NOMO-1 treated with dmso at 0.1 percent for 144 hours (cell line): ENCODE measurements around the gene TMEM165.

Source experiments
- DNase-seq: peaks from one replicate; lab custom pipeline; 2025; ENCODE audit not compliant: unreplicated experiment; lab: John Stamatoyannopoulos, UW

The TMEM165 gene

DNA sequence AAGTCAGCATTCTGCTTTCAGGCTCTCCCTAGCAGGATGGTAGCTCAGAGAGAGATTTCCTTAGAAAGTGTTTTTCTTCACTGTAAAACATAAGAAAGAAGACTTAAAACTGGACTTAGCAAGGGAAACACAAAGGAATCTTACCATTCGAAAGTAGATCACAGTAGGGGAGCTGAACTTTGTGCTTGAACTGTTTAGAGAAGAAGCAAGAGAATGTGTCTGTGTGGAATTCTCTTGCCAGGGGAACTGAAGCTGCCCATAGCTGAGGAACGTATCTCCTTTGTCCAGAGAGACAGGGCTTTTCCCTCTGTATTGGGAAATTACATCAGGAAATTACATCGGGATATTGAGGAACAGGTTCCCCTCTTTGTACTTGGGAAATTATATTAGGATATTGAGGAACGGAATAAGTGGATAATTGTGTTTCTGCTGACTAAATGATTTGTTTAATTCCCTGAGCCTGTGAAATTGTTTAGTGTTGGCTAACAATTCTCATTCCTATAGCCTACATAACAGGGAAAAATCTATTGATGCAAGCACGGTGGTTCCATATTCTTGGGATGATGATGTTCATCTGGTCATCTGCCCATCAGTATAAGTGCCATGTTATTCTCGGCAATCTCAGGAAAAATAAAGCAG, 28.6 kb upstream of the TMEM165 start:
- DNase-seq = no peak

DNA sequence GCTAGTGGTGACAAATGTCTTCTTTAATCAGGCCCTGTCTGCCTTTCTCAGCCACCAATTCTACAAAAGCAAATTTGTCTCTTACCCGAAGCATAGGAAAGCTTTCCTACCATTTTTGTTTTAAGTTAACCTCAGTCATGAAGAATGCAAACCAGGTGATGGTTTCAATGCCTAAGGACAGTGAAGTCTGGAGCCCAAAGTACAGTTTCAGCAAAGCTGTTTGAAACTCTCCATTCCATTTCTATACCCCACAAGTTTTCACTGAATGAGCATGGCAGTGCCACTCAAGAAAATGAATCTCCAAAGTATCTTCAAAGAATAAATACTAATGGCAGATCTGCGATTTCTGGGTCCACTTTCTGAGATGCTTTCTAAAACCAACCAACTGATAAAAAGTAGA, 25.8 kb upstream of the TMEM165 start:
- no peak for DNase-seq

DNA sequence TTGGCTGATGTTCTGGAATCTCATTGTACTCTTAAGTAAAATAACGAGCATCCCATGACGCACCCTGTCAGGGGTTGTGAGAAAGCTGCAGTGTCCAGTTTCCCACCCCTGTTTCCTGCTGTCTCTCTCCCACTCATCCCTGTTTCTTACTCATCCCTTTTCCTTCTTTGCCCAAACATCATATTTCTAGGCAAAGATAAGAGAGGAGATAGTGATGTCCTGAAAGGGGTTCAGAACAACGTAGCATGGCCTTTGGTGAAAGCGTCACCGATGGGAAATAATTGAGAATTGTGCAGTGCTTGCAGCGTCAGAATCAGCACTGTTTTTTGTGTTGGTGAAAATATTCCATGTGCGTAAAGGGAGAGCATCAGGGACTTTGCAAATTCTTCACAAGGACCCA, 23.5 kb upstream of the TMEM165 start:
- DNase-seq = no peak

DNA sequence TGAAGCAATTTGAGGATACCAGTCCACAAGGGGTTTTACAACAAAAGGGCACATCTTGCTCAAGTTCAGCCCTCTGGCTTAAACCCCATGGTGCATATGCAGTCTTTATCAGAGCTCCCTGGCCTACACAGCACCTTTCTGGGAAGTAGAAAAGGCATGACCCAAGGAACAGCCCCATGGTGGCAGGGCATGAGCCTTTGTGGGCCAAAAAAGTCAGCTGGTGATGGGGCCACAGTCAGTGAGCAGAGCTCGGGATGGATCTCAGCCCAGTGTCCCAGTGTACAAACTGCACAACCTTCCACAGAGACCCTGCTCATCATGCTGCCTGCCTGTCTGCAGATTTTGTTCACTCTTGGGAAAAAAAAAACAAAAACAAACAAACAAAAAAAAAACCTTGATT, 22.3 kb upstream of the TMEM165 start:
- no peak for DNase-seq

DNA sequence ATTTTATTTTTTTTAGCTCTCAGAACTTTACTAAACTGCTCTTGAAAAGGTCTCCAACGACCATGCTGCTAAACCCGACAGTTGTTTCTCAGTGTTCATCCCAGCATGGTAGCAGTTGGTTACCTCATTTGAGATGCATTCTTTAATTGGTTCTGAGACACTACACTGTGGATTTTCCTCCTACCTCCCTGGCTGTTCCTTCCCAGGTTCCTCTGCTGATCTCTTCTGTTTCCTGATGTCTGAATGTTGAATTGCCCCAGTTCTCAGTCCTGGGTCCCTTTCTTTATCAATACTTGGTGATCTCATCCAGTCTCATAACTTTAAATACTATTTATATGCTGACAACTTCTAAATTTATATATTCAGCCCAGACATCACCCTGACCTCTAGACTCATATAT, 19.1 kb upstream of the TMEM165 start:
- DNase-seq = no peak

DNA sequence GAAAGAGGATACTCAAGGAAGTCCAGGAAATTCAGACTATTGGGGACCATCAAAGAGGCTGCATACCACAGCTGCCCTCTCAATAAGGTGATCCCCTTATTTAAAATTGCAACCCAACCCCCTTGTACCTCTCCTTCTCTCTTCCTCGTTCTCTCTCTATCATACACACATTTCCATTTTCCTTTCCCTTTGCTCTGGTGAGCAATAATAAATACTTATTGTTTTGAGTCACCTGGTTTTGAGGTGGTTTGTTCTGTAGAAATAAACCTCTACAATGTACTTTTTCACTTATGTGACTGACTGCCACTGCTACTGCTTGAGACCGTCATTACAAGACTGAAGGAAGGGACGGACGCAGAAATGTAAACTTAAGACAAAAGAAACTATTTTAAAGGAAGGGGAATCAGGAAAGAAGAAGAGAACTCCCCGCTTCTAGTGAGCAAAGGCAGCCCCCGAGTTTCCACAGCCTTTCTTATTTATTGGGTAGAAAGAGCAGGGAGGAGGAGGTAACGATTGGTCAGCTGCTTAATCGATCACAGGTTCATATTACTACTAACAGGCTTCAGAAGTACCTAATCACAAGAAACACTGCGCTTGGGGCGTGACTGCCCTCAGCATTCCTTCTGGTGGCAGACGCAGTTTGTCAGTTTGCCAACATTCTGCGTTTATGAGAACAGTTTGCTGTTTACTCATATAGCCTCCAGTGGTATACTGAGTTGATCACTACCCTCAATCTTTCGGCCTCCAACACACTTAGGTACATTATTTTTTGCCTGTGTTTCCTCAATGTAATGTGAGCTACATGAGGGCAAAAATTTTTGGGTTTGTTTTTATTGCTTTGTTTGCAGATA, 16.9 kb upstream of the TMEM165 start:
- DNase-seq = no peak

DNA sequence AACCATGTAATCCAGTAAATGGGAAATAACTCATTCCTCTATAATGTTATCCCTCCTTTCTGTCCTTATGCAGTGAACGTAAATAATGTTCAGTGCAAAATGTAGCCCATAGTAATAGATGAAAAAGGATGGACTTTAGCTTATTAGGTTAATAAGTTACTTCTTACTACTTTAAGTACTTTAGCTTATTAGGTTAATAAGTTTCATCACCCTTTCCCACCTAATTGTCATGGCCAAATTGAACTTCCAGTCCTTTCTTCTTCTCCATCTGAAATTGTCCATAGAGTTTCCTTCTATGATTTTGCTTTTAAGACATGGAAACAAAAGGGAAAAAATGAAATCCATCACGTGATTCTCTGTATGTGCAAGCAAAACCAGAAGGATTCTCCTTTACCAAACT, 15.2 kb upstream of the TMEM165 start:
- DNase-seq = no peak

DNA sequence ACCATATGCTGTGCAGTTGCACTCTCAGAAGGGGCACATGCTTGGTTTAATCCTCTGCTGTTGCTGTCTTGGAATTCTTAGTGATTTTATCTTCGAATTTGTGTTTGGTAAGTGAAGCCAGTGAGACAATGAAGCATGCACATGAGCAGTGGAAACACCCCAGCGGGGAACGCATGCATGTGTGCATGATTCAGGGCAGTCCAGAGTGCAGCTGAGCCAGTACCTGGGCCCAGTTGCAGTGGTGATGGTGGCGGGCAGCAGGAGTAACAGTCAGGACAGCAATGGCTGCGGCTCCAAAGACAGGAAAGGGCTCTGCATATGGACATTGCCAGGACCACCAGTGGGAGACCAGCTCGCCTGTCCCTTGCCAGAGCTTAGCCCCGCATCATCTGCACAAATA, 14.3 kb upstream of the TMEM165 start:
- no peak for DNase-seq

DNA sequence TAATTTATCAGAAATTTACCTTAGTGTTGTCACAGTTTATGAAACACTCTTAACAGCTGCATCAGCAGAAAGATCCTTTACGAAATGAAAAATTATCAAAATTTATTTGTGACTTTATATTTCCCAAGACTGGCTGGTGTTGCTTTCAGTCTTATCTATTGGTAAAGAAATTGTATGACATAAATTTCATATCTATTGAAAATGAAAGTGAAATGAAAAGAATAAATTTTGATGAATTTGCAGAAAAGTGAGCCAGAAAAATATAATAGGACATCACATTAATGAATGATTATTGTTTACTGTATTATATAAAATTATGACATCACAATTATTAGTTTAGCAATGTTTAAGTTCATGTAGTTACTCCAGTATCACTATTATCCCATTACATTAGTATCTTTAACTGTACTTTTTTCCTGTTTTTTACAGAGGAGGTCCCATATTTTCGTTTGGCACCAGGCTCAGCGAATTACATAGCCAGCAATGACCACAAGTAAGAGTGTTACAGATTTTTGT, 13.2 kb upstream of the TMEM165 start:
- no peak for DNase-seq

DNA sequence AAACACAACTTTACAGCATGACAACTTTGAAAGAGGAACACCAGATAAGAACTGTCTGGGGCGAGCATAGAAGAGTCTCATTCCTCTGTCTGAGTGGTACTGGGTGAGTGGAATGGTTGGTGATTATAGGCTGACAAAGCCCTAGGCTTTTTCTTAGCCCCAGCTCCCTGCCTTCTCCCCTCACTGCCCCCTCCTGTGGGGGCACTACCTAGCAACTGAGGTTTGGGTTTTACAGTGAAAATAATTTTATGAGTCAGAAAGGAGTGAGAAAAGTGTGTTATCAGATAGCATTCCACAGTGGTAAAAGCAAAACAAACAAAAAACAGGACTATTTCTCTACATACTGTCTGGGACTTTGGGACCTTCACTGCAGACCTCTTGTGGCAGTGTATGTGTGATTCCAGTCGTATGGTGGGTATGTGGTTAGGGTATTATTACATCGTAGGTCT, 10.5 kb upstream of the TMEM165 start:
- no peak for DNase-seq

DNA sequence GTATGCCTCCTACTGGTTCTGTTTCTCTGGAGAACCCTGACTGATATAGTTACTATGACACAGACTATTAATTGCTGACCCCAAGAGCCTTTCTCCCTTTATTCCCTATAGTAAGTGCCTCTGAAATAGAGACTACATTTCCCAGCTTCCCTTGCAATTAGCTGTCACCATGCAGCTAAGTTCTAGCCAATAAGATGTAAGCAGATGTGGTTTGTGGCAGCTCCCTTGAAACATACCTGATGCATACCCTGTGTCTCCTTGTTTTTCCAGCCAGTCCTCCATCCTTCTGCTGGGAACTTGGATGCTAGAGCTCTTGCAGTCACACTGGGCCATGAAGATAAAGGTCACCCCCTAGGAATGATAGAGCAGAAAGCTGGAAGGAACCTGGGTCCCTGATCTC, 9.7 kb upstream of the TMEM165 start:
- no peak for DNase-seq

DNA sequence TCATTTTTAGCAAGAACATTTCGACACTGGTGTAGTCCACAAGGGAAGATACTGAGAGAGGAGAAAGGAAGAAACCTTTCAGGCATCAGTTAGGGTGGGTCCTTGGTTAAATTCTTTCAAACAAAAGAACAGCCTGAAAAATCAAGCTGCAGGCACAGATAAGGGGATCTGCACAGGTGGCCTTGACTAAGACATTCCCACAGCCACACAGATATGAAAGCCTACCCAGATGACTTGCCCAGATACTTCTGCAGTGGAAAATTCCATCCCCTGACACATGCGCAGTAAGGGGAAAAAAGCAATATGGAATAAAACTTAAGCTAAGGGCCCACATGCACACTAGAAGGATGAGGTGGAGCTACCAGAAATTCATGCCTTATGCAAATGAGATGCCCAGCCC, 8.9 kb upstream of the TMEM165 start:
- no peak for DNase-seq

DNA sequence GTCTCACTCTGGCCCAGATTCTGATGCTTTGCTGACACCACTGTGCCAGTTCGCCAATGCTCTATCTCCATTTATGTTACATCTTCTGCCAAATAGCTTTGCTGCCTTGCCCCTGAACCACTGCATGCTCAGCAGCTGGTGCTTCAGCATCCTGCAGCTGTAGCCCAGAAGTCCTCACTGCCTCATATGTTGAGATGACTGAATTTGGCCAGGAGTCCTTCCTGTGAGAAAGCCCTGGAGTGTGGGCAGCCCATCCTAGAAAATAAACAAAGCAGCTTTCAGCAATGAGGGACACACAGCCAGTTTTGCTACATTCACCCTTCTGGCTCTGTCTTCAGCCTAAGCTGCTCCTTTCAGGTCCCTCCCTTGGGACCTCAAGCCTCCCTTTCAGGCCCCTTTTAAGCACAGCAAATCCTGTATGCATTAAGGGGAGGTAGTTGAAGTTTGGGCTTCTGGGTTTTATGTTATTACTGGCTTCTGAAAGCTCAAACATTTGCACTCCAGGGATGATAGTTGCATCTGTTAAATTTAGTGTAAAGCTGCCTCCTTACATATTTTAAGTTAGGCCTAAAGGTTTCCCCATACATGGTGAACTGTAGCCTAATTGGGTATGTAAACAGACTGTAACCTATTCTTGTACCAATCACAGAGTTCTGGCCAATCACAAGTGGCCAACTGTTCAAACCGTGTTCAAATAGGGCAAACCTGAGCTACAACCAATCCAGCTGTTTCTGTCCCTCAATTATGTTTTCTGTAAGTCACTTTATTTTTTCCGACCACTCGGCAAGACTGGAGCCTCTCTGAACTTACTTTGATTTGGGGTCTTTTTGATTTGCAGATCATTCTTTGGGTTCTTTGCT, 2.1 kb upstream of the TMEM165 start:
- no peak for DNase-seq

DNA sequence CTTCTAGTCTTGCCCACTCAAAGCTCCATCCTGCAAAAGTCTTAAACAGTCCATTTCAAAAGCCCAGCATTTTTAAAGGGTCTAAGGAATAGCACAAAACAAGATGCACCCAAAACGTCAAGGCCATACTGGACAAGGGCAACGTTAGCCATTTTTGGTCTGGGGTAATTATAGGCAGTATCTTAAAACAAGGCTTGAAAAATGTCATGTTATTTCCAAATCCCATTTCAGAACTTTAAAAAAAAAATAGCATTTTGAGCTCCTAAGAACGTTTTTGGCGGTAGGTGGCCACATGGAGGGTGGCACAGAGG, 584 bp upstream of the TMEM165 start:
- DNase-seq = no peak

DNA sequence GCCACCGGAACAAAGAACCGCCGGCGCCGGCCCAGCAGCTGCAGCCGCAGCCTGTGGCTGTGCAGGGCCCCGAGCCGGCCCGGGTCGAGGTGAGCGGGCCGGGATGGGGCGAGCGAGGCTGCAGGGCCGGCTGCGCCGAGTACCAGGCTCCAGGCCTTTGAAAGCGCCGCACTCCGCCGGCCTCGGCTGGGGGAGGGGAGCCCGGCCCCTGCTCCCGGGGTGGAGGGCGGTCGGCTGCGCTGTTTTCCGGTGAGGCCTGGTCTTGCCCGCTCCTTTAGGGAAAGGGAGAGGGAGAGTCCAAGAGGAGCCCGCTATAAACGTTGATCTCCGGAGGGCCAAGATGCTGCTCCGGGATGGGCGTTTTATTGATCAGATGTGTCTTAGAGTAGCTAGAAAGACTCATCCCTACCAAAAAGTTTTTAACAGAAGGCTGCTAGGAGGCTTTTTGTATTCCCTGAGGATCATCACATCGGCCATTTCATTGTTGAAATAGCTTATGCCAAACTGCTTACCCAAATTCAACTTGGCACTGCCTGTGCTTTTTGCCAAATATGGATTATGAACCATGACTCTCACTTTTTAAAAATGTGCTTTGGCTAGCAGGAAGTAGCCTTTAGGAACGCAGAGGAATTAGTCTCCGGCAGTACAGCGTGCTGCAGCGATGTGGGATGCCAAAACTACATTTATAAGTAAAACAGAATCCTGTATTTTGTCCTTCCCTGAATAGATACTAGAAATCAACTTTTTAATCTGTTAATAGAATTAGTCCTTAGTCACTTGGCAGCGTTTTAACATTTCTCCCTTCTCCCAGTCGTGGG, 760 bp downstream of the TMEM165 start:
- DNase-seq = no peak

DNA sequence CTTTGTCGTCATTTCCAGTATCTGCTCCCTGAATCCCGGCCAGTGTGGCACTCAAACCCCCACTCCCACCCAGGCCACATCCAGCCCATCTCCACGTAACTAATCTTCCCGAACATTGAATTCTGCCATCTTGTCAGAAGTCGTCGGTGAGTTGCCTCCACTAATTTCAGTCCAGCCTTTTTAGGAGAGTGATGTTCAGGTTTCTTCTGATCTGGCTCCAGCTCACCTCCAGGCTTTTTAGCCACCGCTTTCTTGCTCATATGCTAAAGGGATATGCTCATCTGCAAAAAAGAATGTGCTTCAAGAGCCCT, 1.3 kb downstream of the TMEM165 start:
- no peak for DNase-seq

DNA sequence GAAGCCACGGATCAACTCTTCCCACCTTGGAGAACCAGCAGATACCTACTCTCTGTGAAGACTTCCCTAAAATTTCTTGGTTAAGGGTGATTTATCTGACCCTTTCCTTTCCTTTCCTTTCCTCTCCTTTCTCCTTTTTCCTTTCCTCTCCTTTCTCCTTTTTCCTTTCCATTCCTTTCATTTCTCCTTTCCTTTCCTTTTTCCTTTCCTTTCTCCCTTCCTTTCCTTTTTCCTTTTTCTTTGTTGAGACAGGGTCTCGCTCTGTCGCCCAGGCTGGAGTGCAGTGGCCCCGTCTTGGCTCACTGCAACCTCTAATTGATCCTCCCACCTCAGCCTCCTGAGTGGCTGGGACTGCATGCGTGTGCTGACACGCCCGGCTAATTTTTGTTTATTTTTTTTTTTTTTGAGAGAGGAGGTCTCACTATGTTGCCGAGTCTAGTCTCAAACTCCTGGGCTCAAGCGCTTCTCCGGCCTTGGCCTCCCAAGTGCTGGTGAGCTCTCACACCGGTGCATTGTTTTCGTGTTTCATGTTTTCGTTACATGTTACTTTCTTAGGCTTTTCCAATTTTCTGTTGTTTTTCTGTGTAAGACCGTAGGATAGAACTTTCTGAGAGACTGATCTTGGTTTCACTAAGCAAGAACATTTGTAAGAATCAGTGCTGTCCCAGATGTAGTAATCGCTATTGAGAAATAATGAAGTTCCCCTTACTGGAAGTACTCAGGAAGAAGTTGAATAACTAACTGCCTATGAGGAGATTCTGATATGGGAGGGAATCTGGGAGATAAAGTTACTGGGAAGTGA, 2.0 kb downstream of the TMEM165 start:
- DNase-seq = no peak

DNA sequence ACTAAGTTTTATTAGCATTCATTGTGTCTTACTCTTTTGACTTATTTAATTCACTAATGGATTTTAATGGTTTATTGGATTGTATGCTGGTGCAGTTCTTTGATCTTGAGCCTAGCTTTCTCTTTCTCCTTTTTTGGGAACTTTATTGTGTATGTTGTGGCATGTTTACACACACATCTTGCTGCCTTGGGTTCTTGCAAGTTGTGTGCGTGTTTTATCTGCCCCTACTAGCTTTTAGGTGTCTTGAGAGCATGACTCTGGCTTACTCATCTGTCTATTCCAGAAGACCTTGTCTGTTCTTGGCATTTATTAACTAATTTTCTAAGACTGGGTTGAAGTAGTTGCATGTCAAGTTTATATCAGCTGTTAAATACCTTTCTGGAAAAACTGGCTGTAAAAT, 2.7 kb downstream of the TMEM165 start:
- no peak for DNase-seq

DNA sequence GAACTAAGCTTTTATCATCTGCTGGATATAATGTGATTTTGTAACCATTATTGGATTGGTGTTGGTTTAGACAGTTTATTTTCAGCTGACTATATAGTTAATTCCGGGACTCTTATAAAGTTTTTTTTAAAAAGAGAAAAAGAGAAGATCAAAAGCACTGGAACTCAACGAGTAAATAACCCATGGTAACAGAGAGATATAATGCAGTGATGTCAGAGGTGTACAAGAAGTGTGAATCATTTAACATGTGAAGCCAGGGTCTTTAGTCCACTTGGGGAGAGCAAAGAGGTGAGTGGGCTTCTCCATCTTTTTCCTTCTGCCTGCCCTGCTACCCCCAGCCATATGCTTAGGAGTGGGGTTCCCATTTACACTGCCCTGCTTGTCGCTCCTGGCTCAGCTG, 3.2 kb downstream of the TMEM165 start:
- no peak for DNase-seq

DNA sequence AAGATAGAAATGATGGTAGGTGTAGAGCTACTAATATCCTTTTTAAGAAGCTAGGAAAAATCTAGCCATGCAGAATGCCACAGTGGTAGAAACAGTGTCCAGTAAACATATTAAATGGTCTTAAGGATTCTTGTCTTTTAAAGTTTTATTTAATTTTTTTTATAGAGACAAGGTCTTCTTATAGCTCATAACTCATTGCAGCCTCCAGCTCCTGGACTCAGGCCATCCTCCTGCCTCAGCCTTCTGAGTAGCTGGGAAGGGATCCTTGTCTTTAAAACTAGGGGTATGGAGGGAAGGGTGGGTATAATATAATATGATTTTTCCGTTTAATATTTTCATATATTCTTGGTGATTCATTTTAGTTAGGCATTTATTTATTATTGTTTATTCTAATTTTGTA, 3.8 kb downstream of the TMEM165 start:
- DNase-seq = no peak
